ENCODE results near the gene GTF2H1.

DNA sequence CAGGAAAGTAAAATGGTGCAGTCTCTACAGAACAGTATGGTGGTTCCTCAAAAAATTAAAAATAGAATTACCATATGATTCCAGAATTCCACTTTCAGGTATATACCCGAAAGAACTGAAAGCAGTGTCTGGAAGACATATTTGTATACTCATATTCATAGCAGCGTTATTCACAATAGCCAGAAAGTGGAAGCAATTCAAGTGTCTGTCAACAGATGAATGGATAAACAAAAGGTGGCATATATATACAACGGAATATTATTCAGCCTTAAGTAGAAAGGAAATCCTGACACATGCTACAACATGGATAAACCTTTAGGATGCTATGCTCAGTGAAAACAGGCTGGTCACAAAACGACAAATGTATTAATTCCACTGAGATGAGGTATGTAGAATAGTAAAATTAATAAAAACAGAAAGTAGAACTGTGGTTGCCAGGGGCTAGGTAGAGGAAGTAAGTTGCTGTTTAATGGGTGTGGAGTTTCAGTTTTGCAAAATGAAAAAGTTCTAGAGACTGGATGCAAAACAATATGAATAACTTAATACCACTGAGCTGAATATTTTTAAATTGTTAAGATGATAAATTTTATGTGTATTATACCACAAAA, 41.8 kb upstream of the GTF2H1 start:
- TF ChIP-seq, protein P1, sequence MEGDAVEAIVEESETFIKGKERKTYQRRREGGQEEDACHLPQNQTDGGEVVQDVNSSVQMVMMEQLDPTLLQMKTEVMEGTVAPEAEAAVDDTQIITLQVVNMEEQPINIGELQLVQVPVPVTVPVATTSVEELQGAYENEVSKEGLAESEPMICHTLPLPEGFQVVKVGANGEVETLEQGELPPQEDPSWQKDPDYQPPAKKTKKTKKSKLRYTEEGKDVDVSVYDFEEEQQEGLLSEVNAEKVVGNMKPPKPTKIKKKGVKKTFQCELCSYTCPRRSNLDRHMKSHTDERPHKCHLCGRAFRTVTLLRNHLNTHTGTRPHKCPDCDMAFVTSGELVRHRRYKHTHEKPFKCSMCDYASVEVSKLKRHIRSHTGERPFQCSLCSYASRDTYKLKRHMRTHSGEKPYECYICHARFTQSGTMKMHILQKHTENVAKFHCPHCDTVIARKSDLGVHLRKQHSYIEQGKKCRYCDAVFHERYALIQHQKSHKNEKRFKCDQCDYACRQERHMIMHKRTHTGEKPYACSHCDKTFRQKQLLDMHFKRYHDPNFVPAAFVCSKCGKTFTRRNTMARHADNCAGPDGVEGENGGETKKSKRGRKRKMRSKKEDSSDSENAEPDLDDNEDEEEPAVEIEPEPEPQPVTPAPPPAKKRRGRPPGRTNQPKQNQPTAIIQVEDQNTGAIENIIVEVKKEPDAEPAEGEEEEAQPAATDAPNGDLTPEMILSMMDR (conservative IDR thresholded peaks at IDR 0.05; ENCODE audit: low read length) = no peak
- no peak for TF ChIP-seq EZH2phosphoT487 (IDR thresholded peaks at IDR 0.05; ENCODE audit: borderline replicate concordance)
